ENCODE results near the gene COL11A1.

DNA sequence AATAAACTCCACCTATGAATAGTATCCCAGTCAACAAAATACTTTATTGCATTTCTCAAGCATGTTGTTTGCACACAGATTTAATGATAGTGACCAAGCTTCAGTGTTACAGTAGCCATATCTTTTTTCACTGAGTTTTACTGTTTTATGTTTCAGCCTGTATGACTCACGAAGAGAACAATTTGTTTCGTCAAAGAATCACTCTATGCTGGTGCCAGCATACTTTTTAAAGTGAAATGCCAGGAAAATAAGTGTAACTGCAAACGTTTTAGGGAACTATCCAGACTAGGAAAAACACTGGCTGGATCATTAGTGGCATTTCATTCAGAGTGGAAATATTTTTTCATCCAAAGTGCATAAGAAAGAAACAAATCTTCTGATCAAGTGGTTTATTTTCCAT, 210.8 kb downstream of the COL11A1 start:
- TF ChIP-seq POLR2AphosphoS5 (IDR thresholded peaks at IDR 0.05; ENCODE audit: low read depth, low read length) (no peak), SIN3A (IDR thresholded peaks at IDR 0.05; ENCODE audit: borderline replicate concordance, insufficient read depth, low read length) (no peak)
